GM19467 (cell line): Measurements from ENCODE around the gene ADGRA1.
"Not testable (repeated sequence)": the region's sequence is repeated elsewhere in the genome, so short reads cannot be mapped to it uniquely, and the experiment has no call there.

Experiments
- ATAC-seq: cut with Tn5 transposase; IDR thresholded peaks from one replicate; pipeline ENCODE4 v1.9.1; 2021; ENCODE audit warnings: mild to moderate bottlenecking, moderate library complexity; ENCODE audit not compliant: unreplicated experiment

Gene ADGRA1

DNA sequence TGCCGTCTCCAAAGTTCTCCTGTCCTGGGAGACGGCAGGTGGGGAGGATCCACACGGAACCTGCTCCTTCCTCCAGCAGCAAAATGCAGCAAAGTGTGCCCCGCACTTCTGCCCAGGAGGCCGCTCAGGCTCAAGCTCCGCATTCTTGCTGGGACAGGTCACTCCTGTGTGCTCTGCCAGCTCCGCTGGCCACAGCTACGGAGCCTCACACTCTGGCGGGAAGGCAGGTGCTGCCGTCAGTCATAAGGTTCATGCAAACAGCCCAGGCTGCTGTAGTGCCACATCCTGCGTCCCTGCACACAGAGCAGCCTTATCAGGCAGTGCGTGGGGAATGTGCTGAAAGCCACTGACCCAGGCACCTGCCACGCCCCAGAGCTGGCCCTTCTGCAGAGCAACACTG lies 22.4 kb downstream of the ADGRA1 start:
- ATAC-seq = no peak

DNA sequence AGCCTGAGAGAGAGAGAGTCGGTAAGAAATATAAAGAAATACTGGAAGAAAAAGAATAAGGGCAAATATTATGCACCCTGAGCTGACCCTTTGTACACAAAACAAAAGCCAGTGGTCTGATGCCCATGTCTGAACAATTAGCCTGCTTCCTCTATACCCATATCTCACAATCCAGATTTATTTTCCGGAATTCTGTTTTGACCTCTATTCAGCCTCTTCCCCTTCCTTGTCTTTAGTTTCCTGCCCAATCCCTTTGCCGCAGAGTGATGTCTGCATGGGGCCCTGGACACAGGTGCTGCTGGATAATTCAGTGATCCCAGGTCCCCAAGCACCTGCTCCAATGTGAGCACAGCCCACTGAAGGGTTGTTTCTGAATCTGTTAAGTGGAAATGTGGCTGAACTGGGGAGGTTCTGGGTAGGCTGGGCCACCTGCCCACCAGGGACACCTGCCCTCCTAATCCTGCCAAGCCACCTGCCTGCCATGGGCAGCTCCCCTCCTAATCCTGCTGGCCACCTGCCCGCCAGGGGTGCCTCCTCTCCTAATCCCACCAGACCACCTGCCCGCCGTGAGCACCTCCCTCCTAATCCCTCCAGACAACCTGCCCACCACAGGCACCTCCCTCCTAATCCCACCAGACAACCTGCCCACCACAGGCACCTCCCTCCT lies 23.0 kb downstream of the ADGRA1 start:
- ATAC-seq = no peak

DNA sequence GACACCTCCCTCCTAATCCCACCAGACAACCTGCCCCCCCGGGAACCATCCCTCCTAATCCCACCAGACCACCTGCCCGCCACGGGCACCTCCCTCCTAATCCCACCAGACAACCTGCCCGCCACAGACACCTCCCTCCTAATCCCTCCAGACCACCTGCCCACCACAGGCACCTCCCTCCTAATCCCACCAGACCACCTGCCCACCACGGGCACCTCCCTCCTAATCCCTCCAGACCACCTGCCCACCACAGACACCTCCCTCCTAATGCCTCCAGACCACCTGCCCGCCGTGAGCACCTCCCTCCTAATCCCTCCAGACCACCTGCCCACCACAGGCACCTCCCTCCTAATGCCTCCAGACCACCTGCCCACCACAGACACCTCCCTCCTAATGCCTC lies 23.9 kb downstream of the ADGRA1 start:
- ATAC-seq = not testable (repeated sequence)

DNA sequence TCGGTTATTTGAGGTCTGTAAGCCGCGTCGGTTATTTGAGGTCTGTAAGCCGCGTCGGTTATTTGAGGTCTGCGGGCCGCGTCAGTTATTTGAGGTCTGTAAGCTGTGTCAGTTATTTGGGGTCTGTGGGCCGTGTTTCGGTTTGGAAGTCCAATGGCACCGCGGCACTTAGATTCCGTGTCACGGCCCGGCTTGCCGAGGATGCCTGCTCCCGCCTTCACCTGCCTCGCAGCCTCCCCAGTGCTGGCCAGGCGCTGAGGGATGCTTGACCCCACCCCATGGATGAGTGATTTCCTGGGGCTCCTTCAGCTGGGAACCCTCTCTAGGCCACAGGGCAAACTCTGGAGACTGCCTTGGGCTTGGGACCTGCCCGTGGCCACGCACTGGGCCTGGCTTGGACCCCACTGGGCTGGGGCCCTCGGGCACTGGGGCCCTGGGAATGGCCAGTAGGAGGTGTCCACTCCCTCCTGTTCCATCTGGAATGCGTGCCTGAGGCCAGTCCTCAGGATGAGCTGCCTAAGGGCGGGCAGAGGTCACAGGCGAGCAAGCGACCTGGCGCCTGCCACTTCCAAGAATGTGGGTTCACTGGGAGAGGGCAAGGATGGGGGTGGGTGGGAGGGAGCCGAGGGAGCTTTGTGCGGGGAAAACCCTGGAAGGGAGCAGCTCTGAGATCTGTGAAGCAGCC lies 25.6 kb downstream of the ADGRA1 start:
- ATAC-seq = no peak

DNA sequence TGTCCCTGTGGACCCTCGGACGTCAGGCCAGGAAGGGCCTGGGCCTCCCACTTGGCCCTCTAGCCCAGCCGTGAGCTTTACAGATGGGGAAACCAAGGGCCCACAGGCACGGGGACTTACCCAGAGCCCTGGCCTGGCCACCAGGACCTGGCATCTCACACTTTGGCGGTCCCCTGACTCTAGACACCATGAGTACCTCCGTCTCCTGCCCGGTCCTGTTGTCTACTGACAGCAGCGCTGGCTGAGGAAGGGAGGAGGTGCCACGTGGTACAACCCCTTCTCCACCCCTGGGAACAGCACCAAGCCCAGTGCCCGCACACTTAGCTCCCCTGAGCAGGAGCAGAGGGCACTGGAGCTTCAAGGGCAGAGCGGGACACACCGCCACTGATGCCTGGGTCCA lies 26.1 kb downstream of the ADGRA1 start:
- no peak for ATAC-seq

DNA sequence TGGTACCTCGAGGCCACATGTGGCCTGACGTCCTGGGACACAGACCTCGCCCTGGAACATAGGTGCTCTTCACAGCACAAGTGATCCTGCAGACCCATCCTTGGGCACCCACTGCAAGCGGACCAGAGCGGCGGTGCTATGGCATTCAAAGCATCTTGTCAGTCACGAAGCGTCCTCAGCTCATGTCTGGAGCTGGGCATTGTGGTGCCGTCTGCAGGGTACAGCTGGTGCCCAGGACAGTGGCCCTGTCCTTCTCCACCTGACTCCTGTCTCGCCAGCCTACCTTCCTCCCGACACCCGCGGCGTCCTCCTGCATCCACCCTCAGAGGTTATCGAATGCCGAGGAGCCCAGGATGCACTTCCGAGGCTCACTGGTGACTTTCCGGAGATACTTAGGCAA lies 26.5 kb downstream of the ADGRA1 start:
- no peak for ATAC-seq

DNA sequence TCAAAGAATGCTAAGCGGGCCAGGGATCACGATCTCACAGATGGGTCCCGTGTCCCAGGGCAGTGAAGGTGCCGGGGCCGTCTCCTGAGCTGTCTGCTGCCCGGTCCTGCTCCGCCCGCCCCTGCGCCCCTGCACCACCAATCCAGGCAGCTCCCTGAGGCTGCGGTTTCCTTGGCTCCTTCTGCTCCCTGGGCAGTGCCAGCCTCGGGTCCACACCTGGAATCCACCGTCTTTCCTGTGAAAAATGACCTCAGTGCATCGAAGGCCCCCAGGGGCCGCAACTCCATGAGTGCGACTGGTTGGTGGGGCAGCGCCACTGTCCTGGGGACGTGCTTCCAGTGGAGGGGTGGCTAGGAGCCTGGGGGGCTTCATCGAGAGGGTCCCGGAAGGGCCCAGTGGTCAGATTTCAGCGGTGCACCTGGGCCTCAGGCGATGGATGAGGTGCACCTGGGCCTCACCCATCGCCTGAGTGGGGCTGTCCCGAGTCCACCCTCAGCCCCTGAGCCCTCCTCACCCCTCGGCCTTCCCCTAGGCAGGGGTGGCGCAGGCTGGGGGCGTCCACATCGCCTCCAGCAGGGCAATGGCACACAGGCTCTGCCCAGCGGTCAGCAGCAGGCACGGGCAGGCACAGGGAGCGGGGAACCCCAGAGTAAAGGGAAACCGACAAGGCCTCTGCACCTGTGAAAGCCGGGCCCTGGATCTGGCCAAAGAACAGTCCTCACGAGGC lies 27.2 kb downstream of the ADGRA1 start:
- ATAC-seq = no peak

DNA sequence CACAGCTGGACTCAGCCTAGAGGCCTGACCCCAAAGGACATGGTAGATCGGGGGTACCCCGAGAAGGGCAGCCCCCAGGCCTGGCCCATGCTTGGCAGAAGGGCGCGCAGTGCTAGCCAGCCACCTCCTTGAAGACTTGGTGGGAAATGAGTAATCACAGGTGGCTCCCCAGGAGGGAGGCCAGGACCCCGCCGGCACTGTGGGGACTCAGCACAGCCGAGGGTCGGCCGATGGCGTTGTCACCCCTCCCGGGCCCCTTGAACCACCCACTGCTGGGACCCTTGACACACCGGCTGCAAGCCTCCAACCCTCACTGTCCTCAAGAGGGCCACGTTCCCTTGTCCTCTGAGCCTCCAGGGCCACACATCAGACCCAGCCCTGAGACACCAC lies 27.7 kb downstream of the ADGRA1 start:
- ATAC-seq = no peak

DNA sequence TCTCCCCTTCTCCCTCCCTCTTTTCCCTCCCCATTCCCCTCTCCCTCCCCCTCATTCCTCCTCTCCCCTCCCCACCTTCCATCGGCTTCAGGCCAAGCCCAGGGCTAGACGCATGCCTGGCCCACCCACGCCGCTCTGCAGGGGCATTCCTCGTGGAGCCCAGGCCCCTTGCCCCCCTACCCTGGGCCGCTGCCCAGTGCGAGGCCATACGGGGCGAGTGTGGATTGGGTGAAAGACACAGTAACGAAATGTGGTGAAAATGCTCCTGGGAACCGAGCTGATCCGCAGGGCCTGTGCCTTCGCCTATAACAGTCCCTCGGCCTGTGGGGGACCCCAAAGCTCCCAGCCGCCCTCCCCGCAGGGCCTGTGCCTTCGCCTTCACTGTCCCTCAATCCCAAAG lies 28.3 kb downstream of the ADGRA1 start:
- no peak for ATAC-seq

DNA sequence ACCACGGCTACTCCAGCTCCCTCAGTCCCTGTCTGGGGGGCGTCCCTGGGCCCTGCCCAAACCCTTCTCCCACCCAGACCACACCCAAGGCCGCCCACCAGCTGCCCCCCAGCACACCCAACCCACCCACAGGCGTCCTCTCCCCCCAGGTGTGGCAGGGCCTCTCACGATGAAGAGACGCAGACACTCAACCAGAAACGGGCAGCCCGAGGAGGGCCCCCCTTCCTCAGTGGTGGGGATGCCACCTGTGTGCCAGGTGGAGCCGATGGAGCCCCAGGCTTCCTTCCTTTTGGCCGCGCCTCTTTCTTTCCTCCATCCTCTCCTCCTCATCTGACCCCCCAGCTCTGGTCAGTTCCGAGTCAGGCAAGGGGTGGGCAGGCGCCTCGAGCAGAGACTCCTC lies 28.7 kb downstream of the ADGRA1 start:
- no peak for ATAC-seq

DNA sequence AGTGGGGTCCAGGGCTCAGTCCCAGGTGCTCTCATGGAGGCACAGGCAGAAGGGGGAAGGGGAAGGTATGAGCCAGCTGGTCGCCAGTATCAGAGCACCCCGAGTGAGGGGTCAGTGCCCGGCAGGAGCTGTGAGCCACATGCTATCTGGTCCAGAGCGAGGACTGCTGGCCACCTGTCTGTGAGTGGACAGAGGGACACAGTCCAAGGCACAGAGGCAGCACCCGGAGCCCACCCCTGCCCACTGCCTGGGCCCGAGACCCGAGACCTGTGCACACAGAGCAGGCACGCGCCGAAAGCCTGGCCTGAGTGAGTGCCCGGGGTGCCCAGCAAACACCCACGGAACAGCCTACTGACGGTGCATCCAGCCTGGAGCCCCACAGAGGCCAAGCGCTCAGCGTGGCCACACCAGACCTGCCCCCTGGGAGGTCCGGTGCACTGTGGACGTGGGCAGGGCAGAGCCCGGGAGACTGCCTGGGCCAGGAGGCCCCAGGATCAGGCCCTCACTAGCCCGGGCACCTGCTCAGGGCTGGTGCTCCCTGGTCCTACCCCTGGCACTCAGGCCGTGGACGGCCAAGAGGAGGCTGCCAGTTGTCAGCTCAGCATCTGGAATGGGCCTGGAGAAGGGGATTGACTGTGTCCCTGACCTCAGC lies 29.4 kb downstream of the ADGRA1 start:
- no peak for ATAC-seq

DNA sequence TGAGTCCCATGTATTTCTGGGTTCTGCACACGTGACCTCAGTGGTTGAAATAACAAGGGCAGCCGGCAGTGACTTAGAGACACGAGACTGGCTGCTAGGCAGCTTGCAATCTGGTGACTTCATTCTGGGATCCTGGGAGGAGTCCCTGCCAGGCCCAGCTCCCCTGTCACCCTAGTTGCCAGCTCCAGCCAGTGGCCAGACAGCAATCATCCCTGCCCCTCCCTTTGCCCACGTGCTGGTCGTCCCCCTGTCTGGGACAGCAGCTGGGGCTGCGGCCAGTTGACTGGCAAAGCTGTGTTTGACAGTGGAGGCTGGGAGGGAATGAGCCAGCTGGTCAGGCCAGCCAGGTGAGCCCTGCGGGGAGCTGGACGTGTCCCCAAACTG lies 30.0 kb downstream of the ADGRA1 start:
- ATAC-seq = no peak

DNA sequence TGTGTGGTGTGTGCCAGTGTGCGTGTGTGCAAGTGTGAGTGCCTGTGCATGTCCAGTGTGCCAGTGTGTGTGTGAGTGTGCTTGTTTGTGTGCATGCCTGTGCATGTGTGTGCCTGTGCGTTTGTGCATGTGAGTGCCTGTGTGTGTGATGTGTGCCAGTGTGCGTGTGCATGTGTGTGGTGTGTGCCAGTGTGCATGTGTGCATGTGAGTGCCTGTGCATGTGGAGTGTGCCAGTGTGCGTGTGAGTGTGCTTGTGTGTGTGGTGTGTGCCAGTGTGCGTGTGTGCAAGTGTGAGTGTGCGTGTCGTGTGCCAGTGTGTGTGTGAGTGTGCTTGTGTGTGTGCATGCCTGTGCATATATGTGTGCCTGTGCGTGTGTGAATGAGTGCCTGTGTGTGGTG lies 33.8 kb downstream of the ADGRA1 start:
- ATAC-seq = no peak

DNA sequence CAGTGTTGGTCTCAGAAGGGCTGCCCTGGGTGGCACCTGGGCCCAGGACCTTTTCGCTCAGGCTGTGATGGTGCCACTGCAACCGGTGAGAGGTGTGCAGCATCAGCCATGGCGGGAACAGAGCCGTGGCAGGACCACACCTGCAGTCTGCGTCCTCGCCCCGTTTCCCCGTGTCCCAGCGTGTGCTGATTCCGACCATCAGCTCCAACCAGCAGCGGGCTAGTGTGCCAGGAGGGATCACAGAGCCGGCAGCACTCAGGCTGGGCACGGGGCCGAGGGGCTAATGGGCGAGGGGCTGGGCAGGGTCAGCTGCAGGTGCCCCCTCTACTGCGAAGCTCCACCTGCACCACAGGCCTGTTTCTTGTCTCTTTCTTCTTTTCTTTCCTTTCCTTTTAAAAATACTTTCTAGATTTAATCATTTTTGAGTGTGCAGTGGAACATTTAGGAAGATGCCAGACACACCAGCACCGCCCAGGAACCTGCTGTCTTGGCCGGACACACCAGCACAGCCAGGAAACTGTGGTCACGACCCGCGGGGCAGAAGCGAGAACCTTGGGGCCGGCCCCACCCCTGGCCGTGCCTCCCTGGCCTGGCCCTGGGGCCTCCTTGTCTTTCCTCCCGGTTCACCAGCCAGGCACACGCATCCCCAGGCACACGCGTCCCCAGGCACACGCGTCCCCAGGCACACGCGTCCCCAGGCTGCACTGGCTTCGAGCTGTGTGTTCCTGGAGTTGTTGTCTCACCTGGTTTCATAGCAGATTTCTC lies 34.6 kb downstream of the ADGRA1 start:
- no peak for ATAC-seq

DNA sequence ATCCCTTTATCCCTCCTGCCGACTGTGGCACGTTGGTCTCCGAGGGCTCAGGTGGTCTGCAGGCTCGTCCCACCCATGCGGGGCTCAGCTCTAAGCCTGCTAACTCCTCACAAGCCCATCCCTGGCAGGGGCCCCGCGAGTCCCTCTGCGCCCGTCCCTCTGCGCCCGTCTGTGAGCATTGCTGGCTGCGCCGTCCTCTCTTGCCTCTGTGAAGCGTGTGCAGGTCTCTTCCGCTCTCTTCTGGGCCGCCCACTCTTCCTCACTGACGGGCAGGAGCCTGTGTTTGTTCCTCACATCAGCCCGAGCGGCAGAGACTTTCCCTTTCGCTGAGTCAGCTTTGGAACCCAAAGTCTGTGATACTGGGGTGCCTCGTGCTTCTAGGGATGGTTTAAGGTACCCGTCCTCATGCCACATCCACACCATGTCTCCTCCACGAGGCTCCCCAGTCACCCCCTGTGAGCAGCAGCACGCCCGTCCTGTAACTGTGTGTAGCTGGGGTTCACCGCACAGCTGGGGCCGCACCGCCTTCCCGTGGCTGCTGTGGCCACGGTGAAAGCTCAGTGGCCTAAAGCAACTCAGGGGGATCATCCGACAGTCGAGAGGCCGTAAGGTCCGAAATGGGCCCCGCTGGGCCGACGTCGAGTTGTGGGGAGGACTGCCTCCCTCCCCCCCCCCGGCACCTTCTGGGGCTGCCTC lies 35.5 kb downstream of the ADGRA1 start:
- ATAC-seq = no peak

DNA sequence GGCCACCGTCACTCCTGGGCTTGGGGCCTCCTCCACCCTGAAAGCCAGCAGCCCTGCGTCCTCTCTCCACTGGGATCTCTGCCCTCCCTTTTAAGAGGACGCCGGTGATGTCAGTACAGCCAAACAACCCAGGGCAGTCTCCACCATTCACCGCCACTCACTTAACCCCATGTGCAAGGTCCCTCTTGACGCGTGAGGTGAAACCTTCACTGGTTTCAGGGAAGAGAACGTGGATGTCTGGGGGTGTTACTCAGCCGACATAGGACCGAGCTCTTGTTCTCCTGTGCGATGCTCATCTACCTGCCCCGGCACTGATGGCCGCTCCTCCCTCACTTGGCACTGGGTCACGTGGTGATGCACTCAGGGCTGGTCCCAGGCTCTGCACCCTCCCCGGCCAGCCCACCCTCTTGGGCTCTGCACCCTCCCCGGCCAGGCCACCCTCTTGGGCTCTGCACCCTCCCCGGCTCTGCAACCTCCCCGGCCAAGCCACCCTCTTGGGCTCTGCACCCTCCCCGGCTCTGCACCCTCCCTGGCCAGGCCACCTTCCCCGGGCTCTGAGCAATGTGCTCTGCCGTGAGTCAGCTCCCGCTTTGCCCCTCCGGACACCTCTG lies 36.1 kb downstream of the ADGRA1 start:
- ATAC-seq = no peak

DNA sequence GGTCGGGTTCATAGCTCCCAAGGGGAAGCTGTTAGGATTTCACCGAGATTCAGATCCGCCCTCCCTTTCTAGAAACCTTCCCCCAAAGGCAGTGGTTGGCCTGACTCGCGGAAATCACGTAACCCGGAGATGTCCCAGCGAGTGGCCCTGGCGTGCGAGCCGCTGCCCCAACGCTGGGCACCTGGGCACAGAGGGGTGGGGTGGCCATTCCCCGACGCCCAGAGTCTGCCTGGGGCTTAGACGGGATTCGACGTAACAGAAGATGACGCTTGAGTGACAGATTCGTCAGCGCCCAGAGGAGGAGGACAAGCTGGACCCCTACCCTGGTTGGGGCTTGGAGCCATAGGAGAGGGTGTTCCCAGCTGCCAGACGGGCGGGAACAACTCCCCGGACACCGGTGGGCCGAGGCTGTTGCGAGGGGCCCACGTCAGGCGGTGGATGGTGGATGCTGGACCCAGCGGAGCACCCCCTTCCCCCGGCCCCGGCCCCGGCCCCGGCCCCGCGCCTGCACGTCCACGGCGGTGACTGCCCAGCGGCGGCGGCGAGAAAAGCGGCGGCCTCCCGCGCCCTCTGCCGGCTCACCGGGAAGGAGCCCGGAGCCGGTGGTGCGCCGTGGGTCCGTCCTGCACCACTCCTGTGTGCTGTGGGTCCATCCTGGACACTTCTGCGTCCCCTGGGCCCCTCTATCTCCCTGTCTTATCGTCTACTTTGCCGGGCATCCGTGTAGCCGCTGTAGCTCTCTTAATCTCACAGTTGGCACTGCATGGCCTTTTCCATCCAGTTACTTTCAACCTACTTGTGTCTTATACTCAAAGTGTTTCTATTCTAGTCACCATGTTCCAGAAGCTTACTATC lies 36.9 kb downstream of the ADGRA1 start:
- no peak for ATAC-seq

DNA sequence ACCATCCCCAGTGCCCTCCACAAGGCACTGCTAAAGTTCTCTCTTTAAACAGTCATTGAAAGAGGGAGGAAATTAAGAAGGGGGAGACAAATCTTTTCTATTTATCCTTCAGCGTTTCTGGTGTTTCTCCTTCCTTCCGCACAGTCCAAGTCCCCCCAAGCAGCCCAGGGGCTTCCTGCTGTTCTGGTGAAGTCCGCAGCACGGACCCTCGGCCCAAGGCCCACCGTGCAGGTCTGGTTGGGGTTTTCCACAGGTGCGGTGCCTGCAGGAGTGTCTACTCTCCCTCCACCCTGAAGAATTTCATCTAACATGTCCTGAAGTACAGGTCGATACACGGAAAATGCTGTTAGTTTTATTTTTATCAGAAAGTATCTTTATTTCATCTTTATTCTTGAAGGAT lies 38.2 kb downstream of the ADGRA1 start:
- no peak for ATAC-seq
